Lung (tissue), 12 donors: ENCODE measurements around the gene SYT8. TPM values are rescaled to one million over a fixed set of nuclear protein-coding genes. Genes with fewer than 3 reads are reported as not detected.

Experiments used
- ATAC-seq: fragments of 200-7000 bp; cut with Tn5 transposase; one replicate; pipeline ENCODE4 v1.9.1; 2020; ENCODE audit warnings: moderate number of reproducible peaks; ENCODE audit not compliant: insufficient read depth, low FRiP score
- DNase-seq, 3 donors: peaks; one replicate each; pipeline ENCODE4 v3.0.0-alpha.2; 2013 to 2017
- H3K27ac ChIP-seq, 2 donors: one replicate each; pipeline ENCODE4 v1.5.1; 2013; ENCODE audit warnings: mild to moderate bottlenecking in 2 of 2, moderate library complexity in 2 of 2, control low read depth in 1 of 2, inconsistent platforms in 1 of 2, low read depth in 1 of 2, low read length in 1 of 2
- H3K27me3 ChIP-seq, 3 donors: one replicate each; pipeline ENCODE4 v1.5.1; 2013; ENCODE audit warnings: low read length in 2 of 3; ENCODE audit not compliant: control insufficient read depth in 3 of 3, insufficient read depth in 3 of 3
- H3K36me3 ChIP-seq, 4 donors: one replicate each; pipeline ENCODE4 v1.5.1; 2013; ENCODE audit warnings: low read length in 4 of 4, mild to moderate bottlenecking in 1 of 4, moderate library complexity in 1 of 4; ENCODE audit not compliant: control insufficient read depth in 4 of 4, insufficient read depth in 4 of 4
- H3K4me1 ChIP-seq, 5 donors: one replicate each; pipeline ENCODE4 v1.5.1; 2013; ENCODE audit warnings: low read length in 5 of 5, mild to moderate bottlenecking in 2 of 5, moderate library complexity in 1 of 5; ENCODE audit not compliant: control insufficient read depth in 5 of 5, insufficient read depth in 5 of 5
- H3K4me3 ChIP-seq: one replicate; pipeline ENCODE4 v1.5.1; 2013; ENCODE audit warnings: mild to moderate bottlenecking, control low read depth, moderate library complexity
- H3K9ac ChIP-seq, 2 donors: one replicate each; pipeline ENCODE4 v1.5.1; 2013; ENCODE audit warnings: low read length in 2 of 2, control low read depth in 1 of 2; ENCODE audit not compliant: insufficient read depth in 1 of 2
- H3K9me3 ChIP-seq, 4 donors: one replicate each; pipeline ENCODE4 v1.5.1; 2013; ENCODE audit warnings: low read length in 3 of 4, mild to moderate bottlenecking in 1 of 4, moderate library complexity in 1 of 4; ENCODE audit not compliant: control insufficient read depth in 4 of 4, insufficient read depth in 3 of 4
- WGBS, 2 donors: extraction: QIAGEN DNeasy Blood & Tissue Kit; methylation state at CpG; one replicate each; pipeline ENCODE4 v1.1.7; 2013; 5-methylcytosine and 5-hydroxymethylcytosine counted together
- polyA plus RNA-seq, 2 donors: library from polyadenylated mRNA; stranded (reverse); fragments of 200-250 nt; gene quantifications; one replicate each; pipeline ENCODE4 v1.2.1, GENCODE V29; 2013
- total RNA-seq, 2 donors: library from RNA; depleted of rRNA in 1 of 2; stranded (reverse); fragments of >200 nt in 1 of 2; gene quantifications; one replicate each; pipeline ENCODE4 v1.2.1, GENCODE V29; 2014 to 2021
- TF ChIP-seq, protein P1 (sequence below): IDR thresholded peaks from 2 replicates; pipeline ENCODE4 v1.5.1; 2012; ENCODE audit warnings: mild to moderate bottlenecking; ENCODE audit errors: control extremely low read depth, extremely low read depth
- donor health status: control.
- donor health status: control.
- donor health status: Bipolar disorder and iron deficiency.
- donor health status: healthy.
- donor health status: DM: yes; HTN: yes; CAD: no.

SYT8 gene
- total and polyA plus RNA-seq, 4 donors, result 2.7 to 40.6 (median 16.9) TPM

DNA sequence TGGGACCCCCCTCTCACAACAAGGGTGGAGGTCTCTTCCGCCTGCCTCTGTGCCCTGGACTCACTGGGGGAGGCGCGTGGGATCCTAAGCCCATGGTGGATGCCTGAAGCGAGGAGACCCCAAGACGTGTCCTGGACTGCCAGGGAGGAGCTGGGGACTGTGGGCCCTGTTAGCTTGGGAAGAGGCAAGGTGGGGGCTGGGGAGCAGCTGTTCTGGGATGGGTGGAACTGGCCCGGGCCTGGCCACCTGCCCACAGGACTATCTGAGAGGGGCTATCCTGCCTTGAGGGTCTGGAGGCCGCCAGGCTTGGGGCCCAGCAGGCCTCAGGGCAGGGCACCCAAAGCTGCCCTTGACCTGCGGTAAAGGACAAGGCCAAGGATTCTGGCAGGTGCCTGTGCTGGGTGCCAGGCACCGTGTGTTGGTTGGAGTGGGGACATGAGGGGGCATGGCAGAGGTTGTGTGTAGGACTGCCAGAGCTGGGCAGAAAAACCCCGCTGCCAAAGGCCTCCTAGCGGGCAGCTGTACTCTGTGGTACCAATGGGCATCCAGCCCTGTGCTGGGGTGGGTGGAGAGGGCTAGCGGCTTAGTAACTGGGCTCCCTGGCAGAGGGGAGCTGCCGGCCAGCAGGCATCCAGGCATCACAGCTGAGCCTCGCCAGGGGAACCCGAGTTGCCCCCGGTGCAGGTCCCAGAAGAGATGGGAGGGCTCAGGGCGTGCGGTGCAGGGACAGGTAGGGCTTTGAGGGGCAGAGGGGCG, 18.8 kb downstream of the SYT8 start:
- H3K9me3 ChIP-seq, result no peaks in the 10 kb centered on the region
- no peak for DNase-seq
- H3K9ac ChIP-seq, result no peak overlapping the region
- peak overlapping the region; percentile 30 for H3K4me3 ChIP-seq
- TF ChIP-seq, protein P1, sequence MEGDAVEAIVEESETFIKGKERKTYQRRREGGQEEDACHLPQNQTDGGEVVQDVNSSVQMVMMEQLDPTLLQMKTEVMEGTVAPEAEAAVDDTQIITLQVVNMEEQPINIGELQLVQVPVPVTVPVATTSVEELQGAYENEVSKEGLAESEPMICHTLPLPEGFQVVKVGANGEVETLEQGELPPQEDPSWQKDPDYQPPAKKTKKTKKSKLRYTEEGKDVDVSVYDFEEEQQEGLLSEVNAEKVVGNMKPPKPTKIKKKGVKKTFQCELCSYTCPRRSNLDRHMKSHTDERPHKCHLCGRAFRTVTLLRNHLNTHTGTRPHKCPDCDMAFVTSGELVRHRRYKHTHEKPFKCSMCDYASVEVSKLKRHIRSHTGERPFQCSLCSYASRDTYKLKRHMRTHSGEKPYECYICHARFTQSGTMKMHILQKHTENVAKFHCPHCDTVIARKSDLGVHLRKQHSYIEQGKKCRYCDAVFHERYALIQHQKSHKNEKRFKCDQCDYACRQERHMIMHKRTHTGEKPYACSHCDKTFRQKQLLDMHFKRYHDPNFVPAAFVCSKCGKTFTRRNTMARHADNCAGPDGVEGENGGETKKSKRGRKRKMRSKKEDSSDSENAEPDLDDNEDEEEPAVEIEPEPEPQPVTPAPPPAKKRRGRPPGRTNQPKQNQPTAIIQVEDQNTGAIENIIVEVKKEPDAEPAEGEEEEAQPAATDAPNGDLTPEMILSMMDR, result no peak
- WGBS, 2 donors, result 64 to 76% methylated on average over 19 of the region's 19 CpGs
- no peak for ATAC-seq
- H3K27me3 ChIP-seq, result peaks cover 0 to 3% (median 0%) of the 10 kb centered on the region in 3 donors
- peak overlapping the region in 1 of 2 donors; percentile 71 for H3K27ac ChIP-seq
- H3K4me1 ChIP-seq, result no peaks in the 10 kb centered on the region
- H3K36me3 ChIP-seq, result peaks cover 0 to 1% (median 0%) of the 10 kb centered on the region in 4 donors

DNA sequence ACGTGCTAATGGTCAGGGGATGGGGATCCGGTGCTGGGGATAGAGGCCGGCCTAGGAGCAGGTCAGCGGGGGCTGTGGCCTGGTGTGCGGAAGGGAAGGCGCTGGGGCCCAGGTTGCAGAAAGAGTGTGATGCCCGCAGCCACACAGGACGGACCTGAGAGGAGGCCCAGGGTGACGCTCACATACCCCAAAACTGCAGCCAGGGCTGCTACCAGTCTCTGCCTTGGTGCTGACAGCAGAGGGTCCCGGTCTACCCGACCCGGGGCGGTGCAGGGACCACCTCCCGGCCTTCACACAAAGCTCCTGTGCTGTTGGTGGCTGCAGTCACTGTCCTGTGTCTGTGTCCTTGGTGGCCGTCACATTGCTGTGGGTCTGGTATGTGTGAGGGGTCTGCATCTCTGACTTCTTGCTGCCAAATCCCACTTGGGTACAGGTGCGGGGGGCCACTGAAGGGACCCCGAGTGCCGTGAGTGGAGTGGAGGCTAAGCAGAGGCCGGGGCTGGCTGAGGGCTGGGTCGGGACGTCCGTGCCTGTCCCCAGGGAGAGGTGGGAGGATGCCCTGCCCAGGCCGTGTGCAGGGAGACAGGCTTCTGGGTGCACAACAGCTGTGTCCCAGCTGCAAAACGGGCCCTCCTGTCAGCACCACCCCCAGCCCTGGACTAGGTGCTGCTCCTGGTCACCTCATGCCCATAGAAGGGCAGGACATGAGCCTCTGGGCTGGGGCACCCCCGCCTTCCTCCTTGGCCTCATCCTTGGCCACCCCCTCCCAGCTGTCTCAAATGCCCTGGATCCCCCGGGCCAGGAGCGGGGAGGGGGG, 19.6 kb downstream of the SYT8 start:
- H3K27me3 ChIP-seq, result peaks cover 0 to under 1% (median 0%) of the 10 kb centered on the region in 3 donors
- ATAC-seq (no peak), DNase-seq (no peak)
- WGBS, 2 donors, result 80 to 86% methylated on average over 27 of the region's 27 CpGs
- H3K4me3 ChIP-seq, result no peak overlapping the region
- H3K4me1 ChIP-seq, result no peaks in the 10 kb centered on the region
- H3K9me3 ChIP-seq, result no peaks in the 10 kb centered on the region
- peaks cover 0 to 1% (median 0%) of the 10 kb centered on the region in 4 donors for H3K36me3 ChIP-seq
- no peak overlapping the region for H3K27ac ChIP-seq
- H3K9ac ChIP-seq, result no peak overlapping the region
- TF ChIP-seq, protein P1, result no peak

DNA sequence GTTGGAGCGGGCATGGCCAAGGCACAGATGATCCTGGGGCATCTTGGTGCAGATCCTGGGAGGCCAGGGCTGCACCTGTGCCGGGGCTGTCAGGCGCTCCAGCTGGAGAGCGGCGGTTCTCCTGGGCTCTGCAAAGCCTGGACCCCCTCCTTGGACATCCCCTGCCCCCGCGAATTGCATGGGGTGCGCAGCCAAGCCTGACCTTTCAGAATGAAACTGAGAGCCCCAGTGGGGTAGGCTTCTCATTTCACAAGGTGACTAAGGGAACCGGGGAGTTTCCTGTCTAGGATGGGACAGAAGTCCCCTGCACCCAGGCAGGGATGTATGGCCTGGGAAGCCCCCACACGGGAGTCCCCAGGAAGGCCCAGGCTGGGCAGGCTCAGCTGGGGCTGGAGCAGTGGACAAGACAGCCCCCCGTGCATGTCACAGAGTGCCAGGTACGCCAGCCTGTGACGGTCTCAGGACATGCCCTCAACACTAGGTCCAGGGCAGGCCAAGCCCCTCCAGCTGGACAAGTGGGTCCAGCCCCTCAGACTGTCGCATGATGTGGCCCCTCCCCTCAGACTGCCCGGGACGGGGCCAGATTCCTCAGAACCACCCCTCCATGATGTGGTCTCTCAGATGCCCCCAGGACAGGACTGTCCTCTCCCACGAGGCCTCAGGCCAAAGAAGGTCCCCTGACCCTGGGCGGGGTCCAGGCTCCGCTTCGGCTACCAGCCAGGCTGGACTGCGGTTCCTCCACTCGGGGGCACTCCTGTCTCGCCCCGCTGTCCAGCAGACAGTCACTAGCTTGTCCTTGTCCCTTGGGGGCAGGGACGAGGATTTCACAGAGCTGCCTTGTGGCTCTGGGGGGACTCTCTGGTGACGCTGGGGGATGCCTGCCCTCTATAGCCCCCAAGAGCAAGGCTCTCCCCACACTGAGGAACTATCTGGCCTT, 20.4 kb downstream of the SYT8 start:
- Histone ChIP-seq H3K36me3 (peaks cover 0 to 1% (median 0%) of the 10 kb centered on the region in 4 donors), H3K27ac (no peak overlapping the region), H3K4me3 (no peak overlapping the region), H3K9ac (no peak overlapping the region), H3K4me1 (no peaks in the 10 kb centered on the region), H3K9me3 (no peaks in the 10 kb centered on the region), H3K27me3 (peaks cover 0 to 3% (median 0%) of the 10 kb centered on the region in 3 donors)
- TF ChIP-seq, protein P1, result no peak
- DNase-seq (no peak), ATAC-seq (no peak)
- 79 to 81% methylated on average over 26 of the region's 26 CpGs for WGBS, 2 donors
